Middle frontal gyrus (tissue), 1 donor: Measurements from ENCODE around the gene DIAPH3.

ENCODE experiments used
- DNase-seq: peaks from one replicate; pipeline ENCODE4 v3.0.0-alpha.2; 2015; ENCODE audit warnings: low spot score; ENCODE audit errors: extremely low spot score

The DIAPH3 gene

GRCh38 chr13:59879281-59879680 is 284.4 kb downstream of the DIAPH3 start:
- DNase-seq: no peak

GRCh38 chr13:59877933-59878332 is 285.8 kb downstream of the DIAPH3 start:
- DNase-seq: no peak

GRCh38 chr13:59874973-59875372 is 288.8 kb downstream of the DIAPH3 start:
- no peak for DNase-seq

- no peak for DNase-seq
Measured at GRCh38 chr13:59873856-59874255, 289.9 kb downstream of the DIAPH3 start.

GRCh38 chr13:59873309-59873708 is 290.4 kb downstream of the DIAPH3 start:
- DNase-seq: no peak

GRCh38 chr13:59867867-59868266 is 295.9 kb downstream of the DIAPH3 start:
- no peak for DNase-seq

- DNase-seq: no peak
Measured at GRCh38 chr13:59865398-59865797, 298.3 kb downstream of the DIAPH3 start.

- no peak for DNase-seq
Measured at GRCh38 chr13:59863621-59864020, 300.1 kb downstream of the DIAPH3 start.

GRCh38 chr13:59861676-59862075 is 302.1 kb downstream of the DIAPH3 start:
- DNase-seq: no peak

- no peak for DNase-seq
Measured at GRCh38 chr13:59856281-59856810, 307.4 kb downstream of the DIAPH3 start.

- no peak for DNase-seq
Measured at GRCh38 chr13:59846845-59847620, 316.7 kb downstream of the DIAPH3 start.

- no peak for DNase-seq
Measured at GRCh38 chr13:59843040-59843439, 320.7 kb downstream of the DIAPH3 start.

GRCh38 chr13:59842507-59842906 is 321.2 kb downstream of the DIAPH3 start:
- DNase-seq: no peak

GRCh38 chr13:59839186-59839585 is 324.5 kb downstream of the DIAPH3 start:
- no peak for DNase-seq

GRCh38 chr13:59837101-59837500 is 326.6 kb downstream of the DIAPH3 start:
- DNase-seq: no peak

GRCh38 chr13:59835569-59835968 is 328.2 kb downstream of the DIAPH3 start:
- no peak for DNase-seq

GRCh38 chr13:59834801-59835200 is 328.9 kb downstream of the DIAPH3 start:
- DNase-seq: no peak

- DNase-seq: no peak
Measured at GRCh38 chr13:59829690-59830089, 334.0 kb downstream of the DIAPH3 start.

GRCh38 chr13:59823486-59823885 is 340.2 kb downstream of the DIAPH3 start:
- DNase-seq: no peak

GRCh38 chr13:59809564-59809963 is 354.2 kb downstream of the DIAPH3 start:
- no peak for DNase-seq

- DNase-seq: no peak
Measured at GRCh38 chr13:59806801-59807200, 356.9 kb downstream of the DIAPH3 start.

- DNase-seq: no peak
Measured at GRCh38 chr13:59801107-59801880, 362.4 kb downstream of the DIAPH3 start.
